SK-N-MC (cell line): Measurements from ENCODE around the gene GARIN5A.

Experiments used
- EZH2 ChIP-seq: fragments of 200-600 bp; sonication (generic); IDR thresholded peaks from one replicate; pipeline ENCODE4 v1.6.1; 2017; ENCODE audit warnings: antibody characterized with exemption
- FOXP2 ChIP-seq: optimal IDR thresholded peaks from 2 replicates; pipeline ENCODE3; 2011; ENCODE audit warnings: mild to moderate bottlenecking, moderate library complexity; ENCODE audit not compliant: insufficient read depth; ENCODE audit errors: extremely low read length, control extremely low read depth
- POLR2AphosphoS5 ChIP-seq: IDR thresholded peaks from 2 replicates; pipeline ENCODE4 v1.6.1; 2012; ENCODE audit warnings: mild to moderate bottlenecking, low read depth, low read length, borderline replicate concordance

- TF ChIP-seq EZH2 (no peak), POLR2AphosphoS5 (no peak), FOXP2 (no peak)
Observed at GRCh38 chr19:50458396-50459066, 18.1 kb downstream of the GARIN5A start.
